HG03196 (cell line): ENCODE measurements around the gene SLC66A1.
"Not testable (repeated sequence)": the region's sequence is repeated elsewhere in the genome, so short reads cannot be mapped to it uniquely, and the experiment has no call there.

Experiments used
- ATAC-seq: cut with Tn5 transposase; IDR thresholded peaks from one replicate; pipeline ENCODE4 v1.9.1; 2021; ENCODE audit not compliant: unreplicated experiment

The SLC66A1 gene, protein sequence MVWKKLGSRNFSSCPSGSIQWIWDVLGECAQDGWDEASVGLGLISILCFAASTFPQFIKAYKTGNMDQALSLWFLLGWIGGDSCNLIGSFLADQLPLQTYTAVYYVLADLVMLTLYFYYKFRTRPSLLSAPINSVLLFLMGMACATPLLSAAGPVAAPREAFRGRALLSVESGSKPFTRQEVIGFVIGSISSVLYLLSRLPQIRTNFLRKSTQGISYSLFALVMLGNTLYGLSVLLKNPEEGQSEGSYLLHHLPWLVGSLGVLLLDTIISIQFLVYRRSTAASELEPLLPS

DNA sequence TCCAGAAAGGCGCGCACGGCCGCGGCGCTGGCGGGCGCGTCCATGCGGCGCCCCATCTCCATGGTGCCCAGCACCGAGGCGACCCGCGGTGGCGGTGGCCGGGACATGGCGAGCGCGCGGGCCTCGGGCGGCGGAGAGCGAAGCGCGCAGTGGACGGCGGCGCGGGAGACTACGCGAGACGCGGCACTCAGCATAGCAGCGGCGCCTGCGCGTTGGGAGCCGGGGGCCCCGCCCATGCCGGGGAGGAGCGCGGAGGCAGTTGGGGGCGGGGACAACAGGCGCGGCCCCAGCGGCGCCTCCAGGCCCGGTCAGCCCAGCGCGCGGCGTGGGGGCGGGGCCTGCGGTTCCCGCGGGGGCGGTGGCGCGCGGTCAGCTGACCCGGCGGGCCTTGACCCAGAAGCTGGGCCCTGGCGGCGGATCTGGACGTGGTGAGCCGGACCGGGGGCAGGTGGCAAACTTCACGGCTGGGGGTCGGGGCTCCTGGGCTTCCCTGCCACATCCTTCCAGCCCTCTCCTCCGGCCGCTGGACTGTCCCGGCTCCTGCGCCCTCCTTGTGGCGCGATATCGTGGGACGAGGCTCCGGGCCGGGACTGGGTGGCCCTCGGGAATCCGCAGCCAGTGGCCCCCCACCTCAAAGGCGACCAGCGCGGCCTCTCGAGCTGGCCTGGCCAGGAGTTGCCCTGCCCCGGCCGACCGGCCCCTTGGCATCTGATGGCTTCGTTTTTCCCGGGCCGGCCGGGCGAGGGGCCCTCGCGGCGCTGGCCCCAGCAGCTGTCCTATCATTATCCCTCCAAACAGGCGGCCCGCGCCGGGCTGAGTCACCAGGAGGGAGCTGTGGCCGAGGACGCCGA lies at the start of gene SLC66A1, which contains the start of gene AKR7A2:
SLC66A1 (plus strand) TSS at position 396 of the 851 bp plus-strand sequence. CDS start 5,352 bp downstream, outside the sequence.
AKR7A2 (minus strand) TSS at position 214 of the 851 bp plus-strand sequence; CDS start at position 194, 20 bp downstream.
- ATAC-seq = peak; percentile 65

DNA sequence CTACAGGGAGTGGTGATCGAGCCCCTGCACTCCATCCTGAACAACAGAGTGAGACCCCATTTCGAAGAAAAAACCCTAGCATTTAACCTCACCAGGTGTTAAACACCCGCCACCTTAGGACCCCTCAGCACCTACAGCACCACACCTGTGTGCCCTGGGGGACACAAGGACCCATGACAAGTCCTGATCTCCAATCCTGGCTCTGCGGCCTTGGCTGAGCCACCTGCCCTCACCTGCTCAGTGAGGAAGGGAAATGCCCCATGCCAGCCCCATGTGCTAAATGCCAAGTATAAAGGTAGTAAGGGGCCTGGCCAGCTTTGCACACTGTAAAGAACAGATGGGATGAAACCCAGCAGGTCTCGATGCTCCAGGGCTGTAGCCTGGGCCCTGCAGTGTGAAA lies 49.4 kb upstream of the SLC66A1 start:
- no peak for ATAC-seq

DNA sequence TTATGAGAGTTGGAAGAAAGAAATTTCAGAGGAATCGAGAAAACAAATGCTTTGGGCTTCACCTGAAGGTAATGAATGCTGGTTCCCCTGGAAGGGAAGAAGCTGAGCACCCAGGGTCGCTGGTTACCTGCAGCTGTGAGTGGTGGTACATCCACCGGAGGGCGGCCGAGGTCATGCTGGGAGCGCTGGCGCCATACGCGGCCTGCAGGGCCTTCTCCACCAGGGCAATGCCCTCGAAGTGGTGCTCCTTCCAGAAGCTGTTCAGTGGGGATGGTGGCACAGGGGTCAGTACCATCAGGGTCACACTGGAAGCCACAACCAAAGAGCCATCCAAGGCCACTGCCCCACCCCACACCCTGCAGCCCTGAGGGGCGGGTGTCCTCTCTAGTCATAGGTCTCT lies 43.7 kb upstream of the SLC66A1 start:
- ATAC-seq = no peak

DNA sequence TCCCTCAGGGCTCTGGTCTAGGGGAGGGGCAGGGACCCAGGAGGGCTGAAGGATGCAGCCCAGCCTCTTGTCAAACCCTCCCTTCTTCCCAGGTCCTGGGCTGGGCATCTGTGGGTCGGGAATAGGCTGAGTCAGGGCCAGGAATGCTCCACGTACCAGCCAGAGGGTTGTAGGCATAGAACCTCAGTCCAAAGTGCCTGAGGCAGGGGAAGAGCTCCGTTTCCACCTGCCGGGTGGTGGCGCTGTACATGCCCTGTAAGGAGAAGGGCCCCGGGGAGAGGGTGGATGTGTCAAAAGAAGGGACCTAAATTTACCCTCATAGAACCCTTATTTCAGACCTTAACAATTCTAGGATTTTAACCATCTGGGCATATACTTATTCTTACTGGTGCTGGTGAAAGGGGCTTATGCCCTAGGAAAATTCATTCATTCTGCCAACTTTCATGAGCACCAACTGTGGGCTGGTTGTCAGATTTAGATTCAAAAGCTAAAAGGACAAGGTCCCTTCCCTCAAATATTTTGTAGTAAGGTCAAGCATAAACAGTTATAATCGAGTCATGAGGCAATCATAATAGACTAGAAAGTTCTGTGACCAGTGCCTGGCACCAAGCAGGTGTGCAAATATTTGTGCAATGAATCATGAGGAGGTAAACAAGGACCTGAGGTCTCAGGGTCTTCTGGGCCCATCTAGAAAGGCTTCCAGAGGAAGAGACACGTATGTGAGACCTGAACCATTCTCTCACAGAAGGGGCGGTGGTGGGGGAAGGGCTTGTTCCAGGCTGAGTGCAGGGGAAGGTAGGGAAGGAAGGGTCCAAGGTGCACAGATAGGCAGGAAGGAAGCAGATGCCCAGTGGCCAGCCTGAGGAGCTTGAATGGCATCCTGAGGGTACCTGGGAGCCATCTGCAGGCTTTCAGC lies 42.4 kb upstream of the SLC66A1 start:
- ATAC-seq = not testable (repeated sequence)

DNA sequence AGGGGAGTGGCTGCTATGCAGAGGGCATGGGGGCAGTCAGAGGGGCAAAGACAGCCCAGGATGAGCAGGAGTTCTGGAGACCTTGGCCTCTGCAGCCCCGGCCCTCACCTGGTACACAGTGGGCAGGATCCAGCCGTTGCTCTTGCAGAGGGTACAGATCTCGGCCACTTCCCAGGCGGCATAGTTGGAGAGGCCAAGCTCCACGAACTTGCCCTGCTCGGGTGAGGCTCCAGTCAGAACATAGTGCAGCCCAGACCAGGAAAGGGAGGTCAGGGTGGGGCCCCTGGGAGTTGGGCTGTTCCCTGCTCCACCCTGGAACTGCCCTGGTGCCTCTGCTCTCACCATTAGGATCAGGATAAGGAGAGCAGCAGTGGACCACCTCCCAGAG lies 41.8 kb upstream of the SLC66A1 start:
- ATAC-seq = not testable (repeated sequence)

DNA sequence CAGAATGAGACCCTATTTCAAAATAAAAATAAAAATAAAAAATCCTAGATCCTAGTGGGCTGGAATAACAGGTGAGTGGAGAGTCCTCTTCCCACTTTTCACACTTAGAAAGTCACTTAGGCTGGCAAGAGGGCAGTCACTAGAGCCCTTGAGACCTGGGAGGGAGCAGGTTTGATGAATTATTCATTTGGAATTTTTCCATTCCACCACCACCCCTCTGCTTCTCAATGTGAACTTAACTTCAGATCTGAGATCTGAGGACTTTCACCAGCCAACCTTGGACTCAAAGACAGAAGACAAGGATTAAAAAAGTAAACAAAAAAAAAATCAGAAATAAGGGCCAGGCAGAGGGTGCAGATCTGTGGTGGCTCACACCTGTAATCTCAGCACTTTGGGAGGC lies 40.1 kb upstream of the SLC66A1 start:
- no peak for ATAC-seq

DNA sequence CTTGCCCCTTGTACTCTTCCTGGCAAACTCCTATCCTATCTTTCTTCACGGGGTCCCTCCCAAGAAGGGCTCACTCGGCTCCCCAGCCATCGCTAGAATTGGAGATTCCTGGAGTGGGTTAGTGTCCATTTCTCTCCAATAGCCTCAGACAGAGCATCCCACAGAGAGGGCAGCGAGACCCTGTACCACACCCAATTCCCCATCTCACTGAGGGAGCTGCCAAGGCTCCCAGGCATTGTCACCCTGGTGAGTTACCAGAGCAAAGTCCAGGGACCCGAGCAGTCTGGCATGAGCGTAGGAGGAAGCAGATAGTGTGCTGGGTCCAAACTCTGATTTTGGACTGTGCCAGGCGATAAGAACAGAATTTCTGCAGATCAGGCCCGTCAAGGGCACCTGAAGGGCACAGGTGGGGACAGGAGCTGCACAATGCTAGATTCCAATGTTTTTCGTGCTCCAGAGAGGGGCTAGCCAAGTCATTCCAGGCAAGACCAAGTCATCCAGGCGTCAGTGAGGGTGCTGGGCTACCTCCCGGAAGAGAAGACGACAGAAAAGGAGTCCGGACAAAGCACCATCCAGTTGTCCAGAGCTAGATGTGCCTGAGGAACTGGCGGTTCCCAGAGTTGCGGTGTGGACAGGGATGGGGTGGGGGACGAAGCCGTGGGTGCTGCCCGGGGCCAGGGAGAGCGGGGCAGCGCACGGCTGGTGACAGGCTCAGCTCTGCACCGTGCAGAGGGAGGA lies 38.9 kb upstream of the SLC66A1 start:
- ATAC-seq = no peak

DNA sequence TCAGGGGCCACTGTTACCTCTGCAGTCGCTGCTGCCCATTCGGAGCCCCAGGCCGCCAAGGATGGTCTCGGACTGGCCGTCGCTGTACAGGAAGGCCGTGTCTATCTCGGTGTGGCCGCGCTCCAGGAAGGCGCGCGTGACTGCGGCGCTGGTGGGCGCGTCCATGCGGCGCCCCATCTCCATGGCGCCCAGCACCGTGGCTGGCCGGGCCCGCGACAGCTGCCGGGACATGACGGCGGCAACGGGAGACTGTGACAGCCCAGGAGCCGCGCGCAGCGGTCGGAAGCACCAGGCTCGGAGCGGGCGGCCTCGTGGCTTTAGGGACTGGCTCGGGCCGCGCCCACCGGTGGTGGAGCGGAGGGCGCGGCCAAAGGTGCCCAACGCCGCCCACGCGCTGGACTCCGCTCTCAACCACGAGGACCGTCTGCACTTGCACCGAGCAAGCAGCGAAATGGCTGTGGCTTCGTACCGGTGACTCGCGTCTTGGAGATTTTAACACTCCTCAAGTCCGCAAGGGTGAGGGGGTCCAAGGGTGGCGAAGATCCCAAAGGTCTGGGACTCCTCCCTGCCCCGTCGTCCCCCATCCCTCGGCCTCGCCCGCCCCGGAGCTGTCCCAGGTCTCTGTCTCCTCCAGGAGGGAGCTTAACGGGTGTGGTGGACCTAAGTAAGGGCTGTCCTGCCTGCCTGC lies 38.1 kb upstream of the SLC66A1 start:
- not testable (repeated sequence) for ATAC-seq

DNA sequence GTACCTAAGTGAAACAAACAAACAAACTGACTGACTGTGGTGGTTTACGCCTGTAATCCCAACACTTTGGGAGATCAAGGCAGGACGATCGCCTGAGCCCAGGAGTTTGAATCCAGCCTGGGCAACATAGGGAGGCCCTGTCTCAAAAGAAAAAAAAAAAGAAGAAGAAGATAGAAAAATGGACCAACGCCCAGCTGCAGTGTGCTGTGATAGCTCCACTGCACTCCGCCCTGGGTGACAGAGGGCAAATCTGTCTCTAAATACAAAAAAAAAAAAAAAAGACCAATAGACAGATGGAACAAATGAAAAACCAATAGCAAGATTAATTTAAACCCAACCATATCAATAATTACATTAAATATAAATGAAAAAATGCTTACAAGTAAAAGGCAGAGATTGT lies 37.5 kb upstream of the SLC66A1 start:
- no peak for ATAC-seq

DNA sequence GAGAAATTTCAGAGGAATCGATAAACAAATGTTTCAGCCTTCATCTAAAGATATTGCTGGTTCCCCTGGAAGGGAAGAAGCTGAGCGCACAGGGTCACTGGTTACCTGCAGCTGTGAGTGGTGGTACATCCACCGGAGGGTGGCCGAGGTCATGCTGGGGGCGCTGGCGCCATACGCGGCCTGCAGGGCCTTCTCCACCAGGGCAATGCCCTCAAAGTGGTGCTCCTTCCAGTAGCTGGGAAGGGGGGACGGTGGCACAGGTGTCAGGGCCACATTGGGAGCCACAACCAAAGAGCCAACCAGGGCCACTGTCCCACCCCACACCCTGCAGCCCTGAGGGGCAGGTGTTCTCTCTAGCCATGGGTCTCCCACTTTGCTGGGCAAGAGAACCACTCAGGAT lies 28.2 kb upstream of the SLC66A1 start:
- no peak for ATAC-seq

DNA sequence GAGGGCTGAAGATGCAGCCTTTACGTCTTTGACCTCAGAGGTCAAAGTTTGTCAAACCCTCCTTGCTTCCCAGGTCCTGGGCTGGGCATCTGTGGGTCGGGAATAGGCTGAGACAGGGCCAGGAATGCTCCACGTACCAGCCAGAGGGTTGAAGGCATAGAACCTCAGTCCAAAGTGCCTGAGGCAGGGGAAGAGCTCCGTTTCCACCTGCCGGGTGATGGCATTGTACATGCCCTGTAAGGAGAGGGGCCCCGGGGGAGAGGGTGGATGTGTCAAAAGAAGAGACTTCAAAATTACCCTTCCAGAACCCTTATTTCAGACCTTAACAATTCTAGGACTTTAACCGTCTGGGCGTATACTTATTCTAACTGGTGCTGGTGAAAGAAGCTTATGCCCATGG lies 27.2 kb upstream of the SLC66A1 start:
- no peak for ATAC-seq

DNA sequence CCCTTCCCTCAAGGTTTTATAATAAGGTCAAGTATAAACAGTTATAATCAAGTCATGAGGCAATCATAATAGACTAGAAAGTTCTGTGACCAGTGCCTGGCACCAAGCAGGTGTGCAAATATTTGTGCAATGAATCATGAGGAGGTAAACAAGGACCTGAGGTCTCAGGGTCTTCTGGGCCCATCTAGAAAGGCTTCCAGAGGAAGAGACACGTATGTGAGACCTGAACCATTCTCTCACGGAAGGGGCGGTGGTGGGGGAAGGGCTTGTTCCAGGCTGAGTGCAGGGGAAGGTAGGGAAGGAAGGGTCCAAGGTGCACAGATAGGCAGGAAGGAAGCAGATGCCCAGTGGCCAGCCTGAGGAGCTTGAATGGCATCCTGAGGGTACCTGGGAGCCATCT lies 26.8 kb upstream of the SLC66A1 start:
- ATAC-seq = not testable (repeated sequence)

DNA sequence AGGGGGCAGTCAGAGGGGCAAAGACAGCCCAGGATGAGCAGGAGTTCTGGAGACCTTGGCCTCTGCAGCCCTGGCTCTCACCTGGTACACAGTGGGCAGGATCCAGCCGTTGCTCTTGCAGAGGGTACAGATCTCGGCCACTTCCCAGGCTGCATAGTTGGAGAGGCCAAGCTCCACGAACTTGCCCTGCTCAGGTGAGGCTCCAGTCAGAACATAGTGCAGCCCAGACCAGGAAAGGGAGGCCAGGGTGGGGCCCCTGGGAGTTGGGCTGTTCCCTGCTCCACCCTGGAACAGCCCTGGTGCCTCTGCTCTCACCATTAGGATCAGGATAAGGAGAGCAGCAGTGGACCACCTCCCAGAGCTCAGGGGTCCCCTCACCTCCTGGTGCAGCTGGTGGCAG lies 26.3 kb upstream of the SLC66A1 start:
- ATAC-seq = not testable (repeated sequence)

DNA sequence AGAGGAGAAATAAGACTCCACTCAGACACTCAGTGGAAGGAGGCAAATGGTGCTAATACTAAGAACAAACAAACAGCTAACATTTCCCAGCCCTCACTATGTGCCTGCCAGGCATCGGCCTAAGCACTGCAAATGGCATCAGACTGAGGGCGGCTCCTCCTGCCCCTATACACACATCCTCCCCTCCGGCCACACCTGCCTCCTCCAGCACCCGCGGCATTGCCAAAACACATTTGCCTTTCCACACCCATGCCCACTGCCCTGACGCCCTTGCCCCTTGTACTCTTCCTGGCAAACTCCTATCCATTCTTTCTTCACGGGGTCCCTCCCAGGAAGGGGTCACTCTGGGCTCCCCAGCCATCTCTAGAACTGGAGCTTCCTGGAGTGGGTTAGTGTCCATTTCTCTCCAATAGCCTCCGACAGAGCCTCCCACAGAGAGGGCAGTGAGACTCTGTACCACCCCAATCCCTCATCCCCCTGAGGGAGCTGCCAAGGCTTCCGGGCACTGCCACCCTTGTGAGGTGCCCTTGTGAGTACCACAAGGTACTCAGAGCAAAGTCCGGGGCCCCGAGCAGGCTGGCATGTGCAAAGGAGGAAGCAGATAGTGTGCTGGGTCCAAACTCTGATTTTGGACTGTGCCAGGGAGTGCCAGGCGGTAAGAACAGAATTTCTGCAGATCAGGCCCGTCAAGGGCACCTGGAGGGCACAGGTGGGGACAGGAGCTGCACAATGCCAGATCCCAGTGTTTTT lies 24.5 kb upstream of the SLC66A1 start:
- ATAC-seq = no peak

DNA sequence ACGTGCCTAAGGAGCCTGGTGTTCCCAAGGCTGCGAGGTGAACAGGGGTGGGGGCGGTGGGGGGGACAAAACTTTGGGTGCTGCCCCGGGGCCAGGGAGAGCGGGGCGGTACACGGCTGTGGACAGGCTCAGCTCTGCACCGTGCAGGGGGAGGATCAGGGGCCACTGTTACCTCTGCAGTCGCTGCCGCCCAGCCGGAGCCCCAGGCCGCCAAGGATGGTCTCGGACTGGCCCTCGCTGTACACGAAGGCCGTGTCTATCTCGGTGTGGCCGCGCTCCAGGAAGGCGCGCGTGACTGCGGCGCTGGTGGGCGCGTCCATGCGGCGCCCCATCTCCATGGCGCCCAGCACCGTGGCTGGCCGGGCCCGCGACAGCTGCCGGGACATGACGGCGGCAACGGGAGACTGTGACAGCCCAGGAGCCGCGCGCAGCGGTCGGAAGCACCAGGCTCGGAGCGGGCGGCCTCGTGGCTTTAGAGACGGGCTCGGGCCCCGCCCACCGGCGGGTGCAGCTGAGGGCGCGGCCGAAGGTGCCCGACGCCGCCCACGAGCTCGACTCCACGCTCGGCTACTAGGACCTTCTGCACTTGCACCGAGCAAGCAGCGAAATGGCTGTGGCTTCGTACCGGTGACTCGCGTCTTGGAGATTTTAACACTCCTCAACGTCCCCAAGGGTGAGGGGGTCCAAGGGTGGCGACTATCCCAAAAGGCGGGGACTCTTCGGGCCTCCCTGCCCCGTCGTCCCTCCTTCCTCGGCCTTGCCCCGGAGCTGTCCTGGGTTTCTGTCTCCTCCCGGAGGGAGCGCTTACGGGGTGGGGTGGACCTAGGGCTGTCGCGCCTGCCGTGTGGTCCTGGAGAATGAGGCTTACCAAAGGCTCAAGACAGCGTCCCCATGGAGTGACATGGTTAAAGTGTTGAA lies 23.5 kb upstream of the SLC66A1 start, which contains the start of gene AKR7A3:
AKR7A3 (minus strand) TSS at position 447 of the 918 bp plus-strand sequence; CDS start at position 386, 61 bp downstream.
- ATAC-seq = not testable (repeated sequence)

DNA sequence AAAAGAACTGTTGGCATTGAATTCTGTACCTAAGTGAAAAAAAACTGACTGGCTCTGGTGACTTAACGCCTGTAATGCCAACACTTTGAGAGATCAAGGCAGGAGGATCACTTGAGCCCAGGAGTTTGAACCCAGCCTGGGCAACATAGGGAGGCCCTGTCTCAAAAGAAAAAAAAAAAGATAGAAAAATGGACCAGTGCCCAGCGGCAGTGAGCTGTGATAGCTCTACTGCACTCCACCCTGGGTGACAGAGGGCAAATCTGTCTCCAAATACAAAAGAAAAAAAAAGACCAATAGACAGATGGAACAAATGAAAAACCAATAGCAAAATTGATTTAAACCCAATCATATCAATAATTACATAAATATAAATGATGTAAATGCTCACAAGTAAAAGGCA lies 22.9 kb upstream of the SLC66A1 start:
- no peak for ATAC-seq

DNA sequence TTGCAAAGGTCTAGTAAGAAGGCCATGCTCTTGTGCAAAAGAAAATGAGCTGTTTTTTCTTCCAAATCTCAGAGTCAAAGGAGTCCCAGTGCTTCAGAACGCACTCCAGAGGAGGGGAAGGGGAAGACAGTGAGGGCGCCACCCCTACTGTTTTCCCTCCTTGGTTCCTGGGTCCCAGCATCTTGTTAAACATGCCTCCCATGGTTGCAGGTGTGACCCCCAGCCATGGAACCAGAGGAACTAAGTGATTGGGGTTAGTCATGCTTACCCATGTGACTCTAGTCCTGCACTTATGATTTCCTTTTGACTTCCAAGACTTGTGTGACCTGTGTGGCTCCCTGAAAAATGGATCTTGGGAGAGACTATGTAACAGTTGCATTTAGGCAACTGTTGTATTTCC lies 17.5 kb upstream of the SLC66A1 start:
- ATAC-seq = no peak

DNA sequence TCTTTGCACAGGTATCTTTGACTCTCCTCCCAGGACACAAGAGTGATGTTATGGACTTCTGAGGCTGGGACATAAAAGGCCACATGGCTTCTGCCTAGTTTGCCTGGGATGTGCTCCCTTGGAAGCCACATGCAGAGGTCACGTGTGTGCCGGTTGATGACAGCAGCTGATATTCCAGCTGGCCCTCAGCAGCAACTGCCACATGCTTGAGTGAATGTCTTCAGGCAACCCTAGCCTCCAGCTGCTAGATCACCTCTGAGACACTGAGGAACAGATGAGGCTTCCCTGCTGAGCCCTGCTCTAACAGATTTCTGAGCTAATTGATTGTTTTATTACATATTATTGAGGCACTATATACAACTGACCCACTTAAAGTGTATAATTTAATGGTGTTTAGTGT lies 11.9 kb upstream of the SLC66A1 start:
- ATAC-seq = no peak
